ENCODE results near the gene AMH.

Gene AMH

GRCh38 chr19:2235381-2236063 is 13.6 kb upstream of the AMH start:
- DNase-seq (ENCODE audit: low read depth in 2 of 2) = no peak

- no peak for DNase-seq (ENCODE audit: low read depth in 2 of 2)
Observed at GRCh38 chr19:2236064-2236313, 13.1 kb upstream of the AMH start.

GRCh38 chr19:2236314-2237050 is 12.6 kb upstream of the AMH start, which contains the start of the genes PLEKHJ1 and SF3A2:
PLEKHJ1 (minus strand) TSS chr19:2236329; CDS start chr19:2236248, 81 bp downstream.
SF3A2 (plus strand) TSS chr19:2236824; CDS start chr19:2243419, 6,595 bp downstream.
- DNase-seq (ENCODE audit: low read depth in 2 of 2) = peak; percentile 96 to 97

- DNase-seq (ENCODE audit: low read depth in 2 of 2) = no peak
Observed at GRCh38 chr19:2237051-2237868, 11.9 kb upstream of the AMH start.

- no peak for DNase-seq (ENCODE audit: low read depth in 2 of 2)
Observed at GRCh38 chr19:2237869-2238153, 11.3 kb upstream of the AMH start.

- DNase-seq (ENCODE audit: low read depth in 2 of 2) = no peak
Observed at GRCh38 chr19:2239173-2239572, 9.9 kb upstream of the AMH start.

- DNase-seq (ENCODE audit: low read depth in 2 of 2) = no peak
Observed at GRCh38 chr19:2239771-2240770, 9.1 kb upstream of the AMH start.

- DNase-seq (ENCODE audit: low read depth in 2 of 2) = no peak
Observed at GRCh38 chr19:2240881-2241760, 8.0 kb upstream of the AMH start.

GRCh38 chr19:2242092-2242537 is 7.0 kb upstream of the AMH start:
- DNase-seq (ENCODE audit: low read depth in 2 of 2) = no peak

GRCh38 chr19:2242816-2243215 is 6.3 kb upstream of the AMH start:
- DNase-seq (ENCODE audit: low read depth in 2 of 2) = no peak

GRCh38 chr19:2243274-2244124 is 5.6 kb upstream of the AMH start:
- no peak for DNase-seq (ENCODE audit: low read depth in 2 of 2)

GRCh38 chr19:2244125-2244411 is 5.1 kb upstream of the AMH start:
- no peak for DNase-seq (ENCODE audit: low read depth in 2 of 2)

- no peak for DNase-seq (ENCODE audit: low read depth in 2 of 2)
Observed at GRCh38 chr19:2244486-2244885, 4.6 kb upstream of the AMH start.

- DNase-seq (ENCODE audit: low read depth in 2 of 2) = no peak
Observed at GRCh38 chr19:2245273-2245672, 3.9 kb upstream of the AMH start.

GRCh38 chr19:2246014-2246620 is 3.0 kb upstream of the AMH start:
- DNase-seq (ENCODE audit: low read depth in 2 of 2) = no peak

- DNase-seq (ENCODE audit: low read depth in 2 of 2) = no peak
Observed at GRCh38 chr19:2246801-2247361, 2.2 kb upstream of the AMH start.

GRCh38 chr19:2247433-2248101 is 1.6 kb upstream of the AMH start:
- DNase-seq (ENCODE audit: low read depth in 2 of 2) = no peak
